Naive thymus-derived CD4-positive, alpha-beta T cell (primary cell): ENCODE results near the gene UBAP1L. TPM values are rescaled to one million over a fixed set of nuclear protein-coding genes. Genes with fewer than 3 reads are reported as not detected.
"Not testable (repeated sequence)": the region's sequence is repeated elsewhere in the genome, so short reads cannot be mapped to it uniquely, and the experiment has no call there.

Experiments used
- ATAC-seq: fragments of 150-1000 bp; cut with Tn5 transposase; 2 replicates; pipeline ENCODE4 v1.10.0; 2021; ENCODE audit warnings: mild to moderate bottlenecking, moderate library complexity
- CTCF ChIA-PET: fragments of 350-600 bp; sonication (Branson Sonifier 250); formaldehyde crosslinking; loops from one replicate; lab custom pipeline; 2021; ENCODE audit warnings: antibody characterized with exemption; lab: Charles Lee
- POLR2A ChIA-PET: fragments of 350-600 bp; sonication (Branson Sonifier 250); formaldehyde crosslinking; loops from one replicate; lab custom pipeline; 2021; ENCODE audit warnings: antibody characterized with exemption, inconsistent platforms; lab: Charles Lee
- DNase-seq, 9 donors: peaks; one replicate each; pipeline versions ENCODE4 v3.0.0 to v3.0.0-alpha.2; 2020 to 2022; ENCODE audit warnings: mixed read lengths in 1 of 9
- H3K27ac ChIP-seq: one replicate; pipeline ENCODE4 v1.7.0; 2013; ENCODE audit warnings: mild to moderate bottlenecking, low read depth, low read length, moderate library complexity
- H3K27me3 ChIP-seq, 2 donors: one replicate each; pipeline ENCODE4 v1.7.0; 2013; ENCODE audit warnings: low read length in 2 of 2, mild to moderate bottlenecking in 2 of 2, moderate library complexity in 2 of 2; ENCODE audit not compliant: control insufficient read depth in 2 of 2, insufficient read depth in 2 of 2
- H3K36me3 ChIP-seq, 3 experiments: 1 replicate in 2 of 3; 2 replicates in 1 of 3; pipeline ENCODE4 v1.7.0; 2013; ENCODE audit warnings: low read length in 3 of 3, mild to moderate bottlenecking in 3 of 3, moderate library complexity in 1 of 3; ENCODE audit not compliant: insufficient read depth in 3 of 3, control insufficient read depth in 2 of 3
- H3K4me1 ChIP-seq, 2 donors: one replicate each; pipeline ENCODE4 v1.7.0; 2013; ENCODE audit warnings: low read length in 2 of 2, mild to moderate bottlenecking in 2 of 2, moderate library complexity in 1 of 2; ENCODE audit not compliant: control insufficient read depth in 2 of 2, insufficient read depth in 2 of 2
- H3K4me3 ChIP-seq: 2 replicates; pipeline ENCODE4 v1.7.0; 2013; ENCODE audit warnings: mild to moderate bottlenecking, low read length
- H3K9me3 ChIP-seq, 3 experiments: 1 replicate in 2 of 3; 2 replicates in 1 of 3; pipeline ENCODE4 v1.7.0; 2013; ENCODE audit warnings: low read length in 3 of 3; ENCODE audit not compliant: control insufficient read depth in 2 of 3
- H3K27ac Mint-ChIP-seq, 9 donors: one replicate each; pipeline ENCODE4 v1.8.0; 2020 to 2022; ENCODE audit warnings: mixed read lengths in 9 of 9, mild to moderate bottlenecking in 8 of 9, moderate library complexity in 5 of 9, inconsistent platforms in 2 of 9
- H3K27me3 Mint-ChIP-seq, 5 donors: one replicate each; pipeline ENCODE4 v1.8.0; 2021 to 2022; ENCODE audit warnings: mixed read lengths in 5 of 5, mild to moderate bottlenecking in 1 of 5
- H3K36me3 Mint-ChIP-seq, 5 donors: one replicate each; pipeline ENCODE4 v1.8.0; 2020 to 2022; ENCODE audit warnings: mixed read lengths in 5 of 5, mild to moderate bottlenecking in 3 of 5, inconsistent platforms in 1 of 5
- H3K4me1 Mint-ChIP-seq, 7 donors: one replicate each; pipeline ENCODE4 v1.8.0; 2020 to 2022; ENCODE audit warnings: mixed read lengths in 7 of 7, mild to moderate bottlenecking in 3 of 7, inconsistent platforms in 1 of 7
- H3K4me3 Mint-ChIP-seq, 10 donors: one replicate each; pipeline ENCODE4 v1.8.0; 2020 to 2022; ENCODE audit warnings: mild to moderate bottlenecking in 10 of 10, mixed read lengths in 10 of 10, moderate library complexity in 6 of 10, inconsistent platforms in 2 of 10
- H3K9me3 Mint-ChIP-seq, 11 donors: one replicate each; pipeline ENCODE4 v1.8.0; 2020 to 2022; ENCODE audit warnings: mixed read lengths in 11 of 11, mild to moderate bottlenecking in 4 of 11, inconsistent platforms in 1 of 11, moderate library complexity in 1 of 11
- intact Hi-C, 2 donors: fragments of 100-400 bp; cut with micrococcal nuclease; formaldehyde crosslinking; loops; one replicate each; pipeline ENCODE4 v1.15.1; 2023
- polyA plus RNA-seq, 2 donors: library from polyadenylated mRNA; unstranded; fragments of 300-500 nt; fragmentation: Illumina TruSeq; gene quantifications; one replicate each; pipeline ENCODE4 v1.2.3, GENCODE V29; 2021
- total RNA-seq, 6 experiments: library from RNA in 5 of 6; stranded (reverse) in 5 of 6; gene quantifications; 1 replicate in 5 of 6; 2 replicates in 1 of 6; pipeline ENCODE4 v1.2.3 and lab custom pipeline; 2021 to 2026

The UBAP1L gene
- total and polyA plus RNA-seq, 7 experiments from 2014 or later = 0.09 to 17.1 (median 12.1) TPM

DNA sequence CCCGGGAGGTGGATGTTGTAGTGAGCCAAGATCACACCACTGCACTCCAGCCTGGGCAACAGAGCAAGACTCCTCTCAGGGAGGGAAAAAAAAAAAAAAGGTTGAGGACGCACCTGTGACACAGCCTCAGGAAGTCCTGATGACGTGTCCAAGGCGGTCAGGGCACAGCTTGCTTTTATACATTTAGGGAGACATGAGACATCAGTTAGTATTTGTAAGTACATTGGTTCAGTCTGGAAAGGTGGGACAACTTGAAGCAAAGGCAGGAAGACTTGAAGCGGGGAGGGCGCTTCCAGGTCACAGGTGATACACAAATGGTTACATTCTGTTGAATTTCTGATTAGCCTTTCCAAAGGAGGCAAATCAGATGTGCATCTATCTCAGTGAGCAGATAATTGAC, 23.6 kb upstream of the UBAP1L start:
- H3K4me1 Mint-ChIP-seq = peaks cover 4 to 11% (median 8%) of the 10 kb centered on the region in 7 donors
- H3K27me3 ChIP-seq, H3K27ac Mint-ChIP-seq, H3K4me3 ChIP-seq, H3K27me3 Mint-ChIP-seq, H3K36me3 Mint-ChIP-seq, H3K4me3 Mint-ChIP-seq, POLR2A ChIA-PET, H3K9me3 ChIP-seq, H3K36me3 ChIP-seq, ATAC-seq, H3K4me1 ChIP-seq, DNase-seq, CTCF ChIA-PET, H3K27ac ChIP-seq: not testable (repeated sequence)
- peaks cover 0 to 10% (median 5%) of the 10 kb centered on the region in 11 donors for H3K9me3 Mint-ChIP-seq
- intact Hi-C loops = loop anchor here (10.0 kb wide), 3 partner anchors 754 to 1044 kb away; partner anchors contain the start of genes CIAO2A (in 1 of the 2), PCLAF (in 1 of the 2), PPIB (in 1 of the 2) and SNX1 (in 1 of the 2)

DNA sequence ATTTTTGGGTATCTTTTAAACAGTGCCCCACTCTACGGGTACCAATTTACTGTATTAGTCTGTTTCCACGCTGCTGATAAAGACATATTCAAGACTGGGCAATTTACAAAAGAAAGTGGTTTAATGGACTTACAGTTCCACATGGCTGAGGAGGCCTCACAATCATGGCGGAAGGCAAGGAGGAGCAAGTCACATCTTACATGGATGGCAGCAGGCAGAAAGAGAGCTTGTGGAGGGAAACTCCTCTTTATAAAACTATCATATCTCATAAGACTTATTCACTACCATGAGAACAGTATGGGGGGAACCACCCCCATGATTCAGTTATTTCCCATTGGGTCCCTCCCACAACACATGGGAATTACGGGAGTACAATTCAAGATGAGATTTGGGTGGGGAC, 22.9 kb upstream of the UBAP1L start:
- DNase-seq, H3K27ac ChIP-seq, H3K27me3 ChIP-seq, H3K4me1 ChIP-seq, POLR2A ChIA-PET, ATAC-seq, H3K4me3 Mint-ChIP-seq, H3K4me3 ChIP-seq, H3K36me3 Mint-ChIP-seq, CTCF ChIA-PET, H3K27ac Mint-ChIP-seq, H3K27me3 Mint-ChIP-seq, H3K36me3 ChIP-seq, H3K9me3 ChIP-seq: not testable (repeated sequence)
- Mint-ChIP-seq H3K4me1 (peaks cover 6 to 13% (median 9%) of the 10 kb centered on the region in 7 donors), H3K9me3 (peaks cover 0 to 10% (median 5%) of the 10 kb centered on the region in 11 donors)
- intact Hi-C loops = loop anchor here (10.0 kb wide), 3 partner anchors 753 to 1043 kb away; partner anchors contain the start of genes CIAO2A (in 1 of the 2), PCLAF (in 1 of the 2), PPIB (in 1 of the 2) and SNX1 (in 1 of the 2)

DNA sequence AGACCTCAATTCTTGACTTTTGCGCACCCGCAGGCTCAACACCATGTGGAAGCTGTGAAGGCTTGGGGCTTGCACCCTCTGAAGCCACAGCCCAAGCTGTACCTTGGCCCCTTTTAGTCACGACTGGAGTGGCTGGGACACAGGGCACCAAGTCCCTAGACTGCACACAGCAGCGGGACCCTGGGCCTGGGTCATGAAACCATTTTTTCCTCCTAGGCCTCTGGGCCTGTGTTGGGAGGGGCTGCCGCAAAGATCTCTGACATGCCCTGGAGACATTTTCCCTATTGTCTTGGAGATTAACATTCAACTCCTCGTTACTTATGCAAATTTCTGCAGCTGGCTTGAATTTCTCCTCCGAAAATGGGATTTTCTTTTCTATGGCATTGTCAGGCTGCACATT, 22.1 kb upstream of the UBAP1L start:
- intact Hi-C loops = loop anchor here (10.0 kb wide), 3 partner anchors 752 to 1042 kb away; partner anchors contain the start of genes CIAO2A (in 1 of the 2), PCLAF (in 1 of the 2), PPIB (in 1 of the 2) and SNX1 (in 1 of the 2)
- POLR2A ChIA-PET = not testable (repeated sequence)

DNA sequence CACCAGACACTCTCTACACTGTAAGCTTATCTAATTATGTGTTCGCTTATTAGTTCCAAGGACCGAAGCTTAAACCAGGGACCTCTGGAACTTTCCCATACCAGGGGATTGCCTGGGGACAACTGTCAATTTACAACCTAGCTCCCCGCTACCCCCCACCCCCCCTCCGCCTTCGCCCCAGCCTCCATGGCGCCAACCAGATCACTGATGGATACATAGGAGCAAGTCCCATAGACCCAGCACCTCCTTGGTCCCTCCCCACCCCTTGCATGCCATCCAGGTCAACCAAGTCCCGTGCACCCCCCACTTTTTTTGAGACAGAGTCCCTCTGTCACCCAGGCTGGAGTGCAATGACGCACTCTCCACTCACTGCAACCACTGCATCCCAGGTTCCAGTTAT, 19.5 kb upstream of the UBAP1L start:
- ChIA-PET POLR2A (interaction anchor here (0.6 to 1.3 kb wide), 6 partner anchors 36 to 753 kb away, joined by 4 to 7 read pairs (median 6); partner anchors contain the start of genes CLPX and PARP16), CTCF (no interaction called here)

More for the DNA sequence above, 22.1 kb upstream of the UBAP1L start:
- H3K4me1 Mint-ChIP-seq = peaks cover 6 to 19% (median 13%) of the 10 kb centered on the region in 7 donors
- H3K36me3 ChIP-seq, H3K27me3 Mint-ChIP-seq, ATAC-seq, H3K27ac ChIP-seq, CTCF ChIA-PET, H3K9me3 ChIP-seq, H3K36me3 Mint-ChIP-seq, H3K4me3 Mint-ChIP-seq, H3K27ac Mint-ChIP-seq, DNase-seq, H3K4me3 ChIP-seq, H3K27me3 ChIP-seq: not testable (repeated sequence)
- peaks cover 6 to 13% of the 10 kb centered on the region in 2 donors for H3K4me1 ChIP-seq
- H3K9me3 Mint-ChIP-seq = peaks cover 0 to 10% (median 5%) of the 10 kb centered on the region in 11 donors

DNA sequence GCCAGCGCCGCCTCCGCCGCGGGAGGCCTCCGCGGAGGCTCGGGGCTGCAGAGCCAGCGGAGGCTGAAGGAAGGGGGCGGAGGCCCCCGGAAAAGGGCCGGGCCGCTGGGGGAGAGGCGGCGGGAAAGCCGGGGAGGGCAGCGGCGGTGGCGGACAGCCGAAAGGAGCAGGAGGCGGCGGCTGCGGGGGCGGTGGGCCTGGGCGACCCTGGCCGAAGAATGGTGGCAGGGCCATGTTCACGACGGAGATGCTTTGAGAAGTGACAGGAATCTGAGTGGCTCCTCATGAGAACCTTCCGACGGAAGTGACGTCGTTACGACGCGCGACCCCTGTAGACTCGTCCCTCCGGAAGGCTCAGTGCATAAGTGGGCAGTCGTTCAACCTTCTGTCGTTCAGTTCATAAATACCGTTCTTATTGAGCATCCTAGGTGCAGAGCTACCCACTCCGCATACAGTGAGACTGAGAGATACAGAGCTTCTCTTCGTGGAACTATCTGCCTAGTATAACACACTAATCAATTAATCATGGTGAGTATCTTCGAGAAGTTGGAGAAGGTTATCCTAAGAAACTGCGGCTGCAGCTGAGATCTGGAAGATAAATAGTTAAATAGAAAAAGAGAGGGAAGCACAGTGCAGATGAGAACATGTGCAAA, 18.7 kb upstream of the UBAP1L start, which contains the start of gene PDCD7:
TSS of gene PDCD7 (minus strand) at position 261 of the 653 bp plus-strand sequence. CDS start at position 234, 27 bp downstream.
- peaks cover 20 to 43% (median 35%) of the 10 kb centered on the region in 7 donors for H3K4me1 Mint-ChIP-seq
- peak; percentile 95 for ATAC-seq
- CTCF ChIA-PET = interaction anchor here (0.6 kb wide), 1 partner anchor 313 kb away, joined by 3 read pairs; no protein-coding TSS in a partner anchor
- Histone ChIP-seq H3K27ac (peak within 1 kb of the TSS; percentile 94), H3K4me3 (peak within 1 kb of the TSS; percentile 81), H3K27me3 (no peaks in the 10 kb centered on the region), H3K36me3 (peaks cover 0 to 16% (median 5%) of the 10 kb centered on the region in 3 experiments), H3K4me1 (peaks cover 6 to 14% of the 10 kb centered on the region in 2 donors), H3K9me3 (peaks cover 0 to 4% (median 0%) of the 10 kb centered on the region in 3 experiments)
- peak within 1 kb of the TSS; percentile 90 to 98 (median 96) for H3K27ac Mint-ChIP-seq
- POLR2A ChIA-PET = interaction anchor here (0.6 to 1.3 kb wide), 9 partner anchors 12 to 1040 kb away, joined by 3 to 7 read pairs (median 4); partner anchors contain the start of genes CIAO2A, CLPX and PARP16
- peaks cover 8 to 16% (median 13%) of the 10 kb centered on the region in 5 donors for H3K36me3 Mint-ChIP-seq
- peak within 1 kb of the TSS; percentile 88 to 100 (median 92) for H3K4me3 Mint-ChIP-seq
- DNase-seq = peak; percentile 52 to 89 (median 81)
- H3K9me3 Mint-ChIP-seq = peaks cover 0 to 10% (median 5%) of the 10 kb centered on the region in 11 donors
- intact Hi-C loops = loop anchor here (1.0 to 10.0 kb wide), 9 partner anchors 52 to 1364 kb away; partner anchors contain the start of genes CLPX (in 2 of the 2), RNU5B-1 (in 2 of the 2), CIAO2A (in 1 of the 2) and PARP16 (in 1 of the 2)
- peaks cover 0 to 2% (median 0%) of the 10 kb centered on the region in 5 donors for H3K27me3 Mint-ChIP-seq

More for the DNA sequence above, 19.5 kb upstream of the UBAP1L start:
- peaks cover 18 to 37% (median 29%) of the 10 kb centered on the region in 7 donors for H3K4me1 Mint-ChIP-seq
- peaks cover 6 to 14% of the 10 kb centered on the region in 2 donors for H3K4me1 ChIP-seq
- peak overlapping the region in 6 of 9 donors; percentile 65 to 98 (median 96) for H3K27ac Mint-ChIP-seq
- H3K36me3 ChIP-seq = peaks cover 0 to 7% (median 0%) of the 10 kb centered on the region in 3 experiments
- ATAC-seq (no peak), DNase-seq (no peak)
- H3K27me3 Mint-ChIP-seq = peaks cover 0 to 2% (median 0%) of the 10 kb centered on the region in 5 donors
- peaks cover 0 to 10% (median 5%) of the 10 kb centered on the region in 11 donors for H3K9me3 Mint-ChIP-seq
- H3K36me3 Mint-ChIP-seq = peaks cover 7 to 16% (median 8%) of the 10 kb centered on the region in 5 donors
- no peak overlapping the region for H3K4me3 ChIP-seq
- intact Hi-C loops = loop anchor here (5.0 to 10.0 kb wide), 4 partner anchors 750 to 1363 kb away; partner anchors contain the start of genes CIAO2A (in 1 of the 2), PCLAF (in 1 of the 2), PPIB (in 1 of the 2) and SNAPC5 (in 1 of the 2)
- H3K27me3 ChIP-seq = no peaks in the 10 kb centered on the region
- H3K27ac ChIP-seq = no peak overlapping the region
- peaks cover 0 to 4% (median 0%) of the 10 kb centered on the region in 3 experiments for H3K9me3 ChIP-seq
- peak overlapping the region; percentile 88 to 100 (median 92) for H3K4me3 Mint-ChIP-seq
